ENCODE data around the gene GOLGA6B. TPM values are rescaled to one million over a fixed set of nuclear protein-coding genes. Genes with fewer than 3 reads are reported as not detected.

The GOLGA6B gene
- total RNA-seq, 3 donors from 2014 or later (not counting 1 experiment from before 2014, with no cell fraction given): 1.1 TPM; not detected in 2

GRCh38 chr15:72690938-72691337 is 36.4 kb downstream of the GOLGA6B start:
- Mint-ChIP-seq H3K36me3 (no peaks in the 10 kb centered on the region), H3K4me1 (peaks cover 9 to 14% of the 10 kb centered on the region in 2 donors), H3K27ac (no peak overlapping the region), H3K4me3 (no peak overlapping the region), H3K27me3 (ENCODE audit: low read depth in 2 of 2) (no peaks in the 10 kb centered on the region), H3K9me3 (no peaks in the 10 kb centered on the region)
- Histone ChIP-seq H3K9me3 (ENCODE audit: control insufficient read depth, insufficient read depth, low read length) (no peaks in the 10 kb centered on the region), H3K27me3 (ENCODE audit: control insufficient read depth, insufficient read depth, low read length) (no peaks in the 10 kb centered on the region), H3K4me1 (ENCODE audit: control insufficient read depth, insufficient read depth, low read length) (peaks cover 8% of the 10 kb centered on the region), H3K27ac (ENCODE audit: low read length) (no peak overlapping the region), H3K4me3 (ENCODE audit: low read length) (no peak overlapping the region), H3K36me3 (ENCODE audit: control insufficient read depth, insufficient read depth, low read length) (no peaks in the 10 kb centered on the region)
- no CpG with 5 or more reads among the region's 5 CpGs for WGBS (ENCODE audit: insufficient coverage)
- DNase-seq (no peak), ATAC-seq (no peak)
- intact Hi-C loops (cut with micrococcal nuclease): no loop called here
- no peak for TF ChIP-seq CTCF (IDR thresholded peaks at IDR 0.05)

- no peaks in the 10 kb centered on the region for H3K9me3 Mint-ChIP-seq
- no peaks in the 10 kb centered on the region for H3K4me1 ChIP-seq (ENCODE audit: control insufficient read depth, insufficient read depth, low read length)
- no peak overlapping the region for H3K4me3 Mint-ChIP-seq
- H3K4me3 ChIP-seq (ENCODE audit: low read length): no peak overlapping the region
- intact Hi-C loops (cut with micrococcal nuclease): no loop called here
- H3K36me3 Mint-ChIP-seq: no peaks in the 10 kb centered on the region
- no peak overlapping the region for H3K27ac ChIP-seq (ENCODE audit: low read length)
- no peak for ATAC-seq
- no peaks in the 10 kb centered on the region for H3K27me3 ChIP-seq (ENCODE audit: control insufficient read depth, insufficient read depth, low read length)
- no peaks in the 10 kb centered on the region for H3K27me3 Mint-ChIP-seq (ENCODE audit: low read depth in 2 of 2)
- peaks cover 0 to 4% of the 10 kb centered on the region in 2 donors for H3K4me1 Mint-ChIP-seq
- H3K9me3 ChIP-seq (ENCODE audit: control insufficient read depth, insufficient read depth, low read length): no peaks in the 10 kb centered on the region
- no peak for TF ChIP-seq CTCF (IDR thresholded peaks at IDR 0.05)
- H3K27ac Mint-ChIP-seq: no peak overlapping the region
- 96% methylated on average over 5 of the region's 5 CpGs for WGBS (ENCODE audit: insufficient coverage)
- no peaks in the 10 kb centered on the region for H3K36me3 ChIP-seq (ENCODE audit: control insufficient read depth, insufficient read depth, low read length)
- no peak for DNase-seq
Observed at GRCh38 chr15:72698938-72699337, 44.4 kb downstream of the GOLGA6B start.

GRCh38 chr15:72700076-72700475 is 45.6 kb downstream of the GOLGA6B start:
- intact Hi-C loops (cut with micrococcal nuclease): no loop called here

More at GRCh38 chr15:72700076-72700475, 45.6 kb downstream of the GOLGA6B start:
- no peaks in the 10 kb centered on the region for H3K27me3 Mint-ChIP-seq (ENCODE audit: low read depth in 2 of 2)
- WGBS (ENCODE audit: insufficient coverage): 94% methylated on average over 9 of the region's 9 CpGs
- H3K27me3 ChIP-seq (ENCODE audit: control insufficient read depth, insufficient read depth, low read length): no peaks in the 10 kb centered on the region
- H3K36me3 ChIP-seq (ENCODE audit: control insufficient read depth, insufficient read depth, low read length): no peaks in the 10 kb centered on the region
- no peaks in the 10 kb centered on the region for H3K36me3 Mint-ChIP-seq
- no peaks in the 10 kb centered on the region for H3K9me3 ChIP-seq (ENCODE audit: control insufficient read depth, insufficient read depth, low read length)
- no peaks in the 10 kb centered on the region for H3K9me3 Mint-ChIP-seq
- ATAC-seq (no peak), DNase-seq (no peak)
- H3K4me1 ChIP-seq (ENCODE audit: control insufficient read depth, insufficient read depth, low read length): no peaks in the 10 kb centered on the region
- no peak for TF ChIP-seq CTCF (IDR thresholded peaks at IDR 0.05)
- H3K4me3 Mint-ChIP-seq: no peak overlapping the region
- H3K27ac ChIP-seq (ENCODE audit: low read length): no peak overlapping the region
- no peak overlapping the region for H3K4me3 ChIP-seq (ENCODE audit: low read length)
- H3K27ac Mint-ChIP-seq: no peak overlapping the region
- peaks cover 0 to 5% of the 10 kb centered on the region in 2 donors for H3K4me1 Mint-ChIP-seq

All from natural killer cell (primary cell).